ENCODE results near the gene RBL1.

- TF ChIP-seq CTCF (conservative IDR thresholded peaks at IDR 0.05; ENCODE audit: low read depth, low read length) = no peak
- TF ChIP-seq POLR2A (IDR thresholded peaks at IDR 0.05; ENCODE audit: low read depth, low read length) = no peak
- TF ChIP-seq RFX5 (IDR thresholded peaks at IDR 0.05; ENCODE audit: low read depth, low read length) = no peak
- no peak for TF ChIP-seq USF2 (IDR thresholded peaks at IDR 0.05; ENCODE audit: low read depth, low read length)
- TF ChIP-seq RCOR1 (IDR thresholded peaks at IDR 0.05; ENCODE audit: insufficient replicate concordance, low read length) = no peak
Observed at GRCh38 chr20:36967636-36968035, 128.2 kb downstream of the RBL1 start.

Measured in IMR-90 (cell line).